Stimulated activated CD8-positive, alpha-beta memory T cell treated with anti-CD3 and anti-CD28 coated beads, Interleukin-7, amount 100 ng/mL, for 24 hours (primary cell): ENCODE data around the gene PPP2R3A.
"Not testable (repeated sequence)": the region's sequence is repeated elsewhere in the genome, so short reads cannot be mapped to it uniquely, and the experiment has no call there.

Source experiments
- DNase-seq: peaks from one replicate; pipeline ENCODE4 v3.0.0-alpha.2; 2020; ENCODE audit warnings: low read depth

Gene PPP2R3A

GRCh38 chr3:136106101-136106500 is 140.6 kb downstream of the PPP2R3A start:
- DNase-seq, result no peak

- no peak for DNase-seq
These were observed 144.0 kb downstream of the PPP2R3A start for GRCh38 chr3:136109499-136109898.

- DNase-seq, result no peak
These were observed 145.0 kb downstream of the PPP2R3A start for GRCh38 chr3:136110481-136110880.

- DNase-seq, result no peak
These were observed 148.9 kb downstream of the PPP2R3A start for GRCh38 chr3:136114421-136114820.

GRCh38 chr3:136119332-136119731 is 153.8 kb downstream of the PPP2R3A start:
- DNase-seq, result not testable (repeated sequence)

- DNase-seq, result not testable (repeated sequence)
These were observed 154.3 kb downstream of the PPP2R3A start for GRCh38 chr3:136119783-136120182.

GRCh38 chr3:136120373-136121348 is 155.1 kb downstream of the PPP2R3A start:
- DNase-seq, result no peak

GRCh38 chr3:136122006-136122405 is 156.5 kb downstream of the PPP2R3A start:
- DNase-seq, result no peak

GRCh38 chr3:136131647-136132046 is 166.1 kb downstream of the PPP2R3A start:
- not testable (repeated sequence) for DNase-seq

- DNase-seq, result no peak
These were observed 168.6 kb downstream of the PPP2R3A start for GRCh38 chr3:136134091-136134490.

GRCh38 chr3:136135039-136135802 is 169.7 kb downstream of the PPP2R3A start:
- no peak for DNase-seq

GRCh38 chr3:136136454-136136853 is 170.9 kb downstream of the PPP2R3A start:
- DNase-seq, result no peak

- no peak for DNase-seq
These were observed 175.8 kb downstream of the PPP2R3A start for GRCh38 chr3:136141291-136141785.

GRCh38 chr3:136141891-136142290 is 176.4 kb downstream of the PPP2R3A start:
- DNase-seq, result no peak

GRCh38 chr3:136142592-136142991 is 177.1 kb downstream of the PPP2R3A start:
- no peak for DNase-seq

- DNase-seq, result not testable (repeated sequence)
These were observed 178.9 kb downstream of the PPP2R3A start for GRCh38 chr3:136144397-136144796.

- DNase-seq, result no peak
These were observed 181.6 kb downstream of the PPP2R3A start for GRCh38 chr3:136146981-136147729.

GRCh38 chr3:136149667-136150066 is 184.1 kb downstream of the PPP2R3A start:
- DNase-seq, result no peak

- DNase-seq, result no peak
These were observed 185.7 kb downstream of the PPP2R3A start for GRCh38 chr3:136151219-136151618.

GRCh38 chr3:136152176-136152843 is 186.8 kb downstream of the PPP2R3A start:
- DNase-seq, result no peak

- no peak for DNase-seq
These were observed 187.4 kb downstream of the PPP2R3A start for GRCh38 chr3:136152963-136153362.
